ENCODE results near the gene EEPD1. TPM values are rescaled to one million over a fixed set of nuclear protein-coding genes. Genes with fewer than 3 reads are reported as not detected.

Gene EEPD1
- total and polyA plus RNA-seq, 4 donors = 2.3 to 12.3 (median 7.1) TPM

DNA sequence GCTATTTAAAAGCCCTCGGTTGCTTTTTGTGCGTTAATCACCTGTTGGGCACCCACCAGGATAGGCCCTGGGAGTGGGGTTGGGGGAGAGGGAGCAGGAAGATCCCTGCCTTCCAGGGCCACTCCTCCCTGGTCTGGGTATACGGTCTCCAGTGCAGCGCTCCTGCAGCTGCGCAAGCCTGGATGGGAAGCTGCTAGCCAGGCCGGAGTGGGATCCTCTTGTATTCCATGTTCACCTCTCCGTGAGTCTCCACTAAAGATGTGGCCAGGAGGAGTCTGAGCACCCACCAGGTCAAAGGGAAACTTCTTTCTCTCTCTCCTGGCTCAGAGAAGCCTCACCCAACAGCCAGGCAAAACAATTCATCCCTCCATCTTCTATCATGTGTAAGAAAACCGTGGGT, 157.8 kb downstream of the EEPD1 start:
- Histone ChIP-seq H3K27me3 (ENCODE audit: control insufficient read depth in 4 of 4, insufficient read depth in 4 of 4, low read length in 3 of 4) (no peaks in the 10 kb centered on the region), H3K9me3 (ENCODE audit: control insufficient read depth in 4 of 4, low read length in 3 of 4) (no peaks in the 10 kb centered on the region), H3K4me3 (ENCODE audit: low read depth in 1 of 3, low read length in 3 of 3) (no peak overlapping the region), H3K36me3 (ENCODE audit: control insufficient read depth in 4 of 4, insufficient read depth in 3 of 4, low read depth in 1 of 4, low read length in 3 of 4) (no peaks in the 10 kb centered on the region), H3K9ac (ENCODE audit: low read depth in 1 of 2, low read length in 2 of 2) (no peak overlapping the region), H3K27ac (ENCODE audit: low read depth in 1 of 2, low read length in 2 of 2) (no peak overlapping the region), H3K4me1 (ENCODE audit: control insufficient read depth in 4 of 4, insufficient read depth in 4 of 4, low read length in 3 of 4) (no peaks in the 10 kb centered on the region)
- DNase-seq (ENCODE audit: low spot score) = no peak
- 95% methylated on average over 8 of the region's 8 CpGs for WGBS
- TF ChIP-seq, protein P1, sequence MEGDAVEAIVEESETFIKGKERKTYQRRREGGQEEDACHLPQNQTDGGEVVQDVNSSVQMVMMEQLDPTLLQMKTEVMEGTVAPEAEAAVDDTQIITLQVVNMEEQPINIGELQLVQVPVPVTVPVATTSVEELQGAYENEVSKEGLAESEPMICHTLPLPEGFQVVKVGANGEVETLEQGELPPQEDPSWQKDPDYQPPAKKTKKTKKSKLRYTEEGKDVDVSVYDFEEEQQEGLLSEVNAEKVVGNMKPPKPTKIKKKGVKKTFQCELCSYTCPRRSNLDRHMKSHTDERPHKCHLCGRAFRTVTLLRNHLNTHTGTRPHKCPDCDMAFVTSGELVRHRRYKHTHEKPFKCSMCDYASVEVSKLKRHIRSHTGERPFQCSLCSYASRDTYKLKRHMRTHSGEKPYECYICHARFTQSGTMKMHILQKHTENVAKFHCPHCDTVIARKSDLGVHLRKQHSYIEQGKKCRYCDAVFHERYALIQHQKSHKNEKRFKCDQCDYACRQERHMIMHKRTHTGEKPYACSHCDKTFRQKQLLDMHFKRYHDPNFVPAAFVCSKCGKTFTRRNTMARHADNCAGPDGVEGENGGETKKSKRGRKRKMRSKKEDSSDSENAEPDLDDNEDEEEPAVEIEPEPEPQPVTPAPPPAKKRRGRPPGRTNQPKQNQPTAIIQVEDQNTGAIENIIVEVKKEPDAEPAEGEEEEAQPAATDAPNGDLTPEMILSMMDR (IDR thresholded peaks at IDR 0.05; ENCODE audit: low read depth, low read length, missing input control) = no peak
- TF ChIP-seq GABPA (IDR thresholded peaks at IDR 0.05 in 1 of 2, conservative IDR thresholded peaks at IDR 0.05 in 1 of 2) (no peak), HNF4G (IDR thresholded peaks at IDR 0.05) (no peak), YY1 (IDR thresholded peaks at IDR 0.05) (no peak), SP1 (IDR thresholded peaks at IDR 0.05) (no peak), EGR1 (IDR thresholded peaks at IDR 0.05; ENCODE audit: low read depth in 2 of 2) (no peak), FOXA1 (IDR thresholded peaks at IDR 0.05) (no peak), JUND (IDR thresholded peaks at IDR 0.05) (no peak)
- TF ChIP-seq, protein P2, sequence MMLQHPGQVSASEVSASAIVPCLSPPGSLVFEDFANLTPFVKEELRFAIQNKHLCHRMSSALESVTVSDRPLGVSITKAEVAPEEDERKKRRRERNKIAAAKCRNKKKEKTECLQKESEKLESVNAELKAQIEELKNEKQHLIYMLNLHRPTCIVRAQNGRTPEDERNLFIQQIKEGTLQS (IDR thresholded peaks at IDR 0.05) = no peak

DNA sequence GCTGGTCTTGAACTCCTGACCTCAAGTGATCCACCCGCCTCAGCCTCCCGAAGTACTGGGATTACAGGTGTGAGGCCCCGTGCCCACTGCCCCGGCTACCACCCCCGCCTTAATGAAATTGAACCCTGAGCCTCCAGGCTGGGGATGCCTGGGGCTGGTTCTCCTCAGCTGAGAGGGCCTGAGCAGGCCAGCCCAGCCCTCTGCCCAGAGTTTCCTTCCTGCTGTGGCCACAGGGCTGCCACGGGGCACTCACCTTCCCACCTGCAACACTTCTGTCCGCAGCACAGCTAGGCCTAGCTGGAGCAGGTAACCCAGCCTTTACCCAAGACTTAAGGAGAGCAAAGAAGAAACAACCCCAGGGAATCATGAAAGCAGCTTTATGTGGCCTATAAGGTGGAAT, 158.5 kb downstream of the EEPD1 start:
- Histone ChIP-seq H3K27me3 (ENCODE audit: control insufficient read depth in 4 of 4, insufficient read depth in 4 of 4, low read length in 3 of 4) (no peaks in the 10 kb centered on the region), H3K36me3 (ENCODE audit: control insufficient read depth in 4 of 4, insufficient read depth in 3 of 4, low read depth in 1 of 4, low read length in 3 of 4) (no peaks in the 10 kb centered on the region), H3K27ac (ENCODE audit: low read depth in 1 of 2, low read length in 2 of 2) (no peak overlapping the region), H3K4me3 (ENCODE audit: low read depth in 1 of 3, low read length in 3 of 3) (no peak overlapping the region), H3K9me3 (ENCODE audit: control insufficient read depth in 4 of 4, low read length in 3 of 4) (no peaks in the 10 kb centered on the region), H3K9ac (ENCODE audit: low read depth in 1 of 2, low read length in 2 of 2) (no peak overlapping the region), H3K4me1 (ENCODE audit: control insufficient read depth in 4 of 4, insufficient read depth in 4 of 4, low read length in 3 of 4) (no peaks in the 10 kb centered on the region)
- TF ChIP-seq EGR1 (IDR thresholded peaks at IDR 0.05; ENCODE audit: low read depth in 2 of 2) (no peak), NR2F2 (IDR thresholded peaks at IDR 0.05) (no peak), FOXA1 (IDR thresholded peaks at IDR 0.05) (no peak), RXRA (IDR thresholded peaks at IDR 0.05) (no peak), GABPA (IDR thresholded peaks at IDR 0.05 in 1 of 2, conservative IDR thresholded peaks at IDR 0.05 in 1 of 2) (no peak), SP1 (IDR thresholded peaks at IDR 0.05) (no peak), FOXA2 (IDR thresholded peaks at IDR 0.05) (no peak), JUND (IDR thresholded peaks at IDR 0.05) (no peak), HNF4G (IDR thresholded peaks at IDR 0.05) (no peak), YY1 (IDR thresholded peaks at IDR 0.05) (no peak), HNF4A (conservative IDR thresholded peaks at IDR 0.05) (no peak), TAF1 (conservative IDR thresholded peaks at IDR 0.05) (no peak)
- TF ChIP-seq, protein P1 (IDR thresholded peaks at IDR 0.05; ENCODE audit: low read depth, low read length, missing input control) = no peak
- TF ChIP-seq, protein P3, sequence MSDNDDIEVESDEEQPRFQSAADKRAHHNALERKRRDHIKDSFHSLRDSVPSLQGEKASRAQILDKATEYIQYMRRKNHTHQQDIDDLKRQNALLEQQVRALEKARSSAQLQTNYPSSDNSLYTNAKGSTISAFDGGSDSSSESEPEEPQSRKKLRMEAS (IDR thresholded peaks at IDR 0.05) = no peak
- TF ChIP-seq, protein P2 (IDR thresholded peaks at IDR 0.05) = no peak
- TF ChIP-seq, protein P4, sequence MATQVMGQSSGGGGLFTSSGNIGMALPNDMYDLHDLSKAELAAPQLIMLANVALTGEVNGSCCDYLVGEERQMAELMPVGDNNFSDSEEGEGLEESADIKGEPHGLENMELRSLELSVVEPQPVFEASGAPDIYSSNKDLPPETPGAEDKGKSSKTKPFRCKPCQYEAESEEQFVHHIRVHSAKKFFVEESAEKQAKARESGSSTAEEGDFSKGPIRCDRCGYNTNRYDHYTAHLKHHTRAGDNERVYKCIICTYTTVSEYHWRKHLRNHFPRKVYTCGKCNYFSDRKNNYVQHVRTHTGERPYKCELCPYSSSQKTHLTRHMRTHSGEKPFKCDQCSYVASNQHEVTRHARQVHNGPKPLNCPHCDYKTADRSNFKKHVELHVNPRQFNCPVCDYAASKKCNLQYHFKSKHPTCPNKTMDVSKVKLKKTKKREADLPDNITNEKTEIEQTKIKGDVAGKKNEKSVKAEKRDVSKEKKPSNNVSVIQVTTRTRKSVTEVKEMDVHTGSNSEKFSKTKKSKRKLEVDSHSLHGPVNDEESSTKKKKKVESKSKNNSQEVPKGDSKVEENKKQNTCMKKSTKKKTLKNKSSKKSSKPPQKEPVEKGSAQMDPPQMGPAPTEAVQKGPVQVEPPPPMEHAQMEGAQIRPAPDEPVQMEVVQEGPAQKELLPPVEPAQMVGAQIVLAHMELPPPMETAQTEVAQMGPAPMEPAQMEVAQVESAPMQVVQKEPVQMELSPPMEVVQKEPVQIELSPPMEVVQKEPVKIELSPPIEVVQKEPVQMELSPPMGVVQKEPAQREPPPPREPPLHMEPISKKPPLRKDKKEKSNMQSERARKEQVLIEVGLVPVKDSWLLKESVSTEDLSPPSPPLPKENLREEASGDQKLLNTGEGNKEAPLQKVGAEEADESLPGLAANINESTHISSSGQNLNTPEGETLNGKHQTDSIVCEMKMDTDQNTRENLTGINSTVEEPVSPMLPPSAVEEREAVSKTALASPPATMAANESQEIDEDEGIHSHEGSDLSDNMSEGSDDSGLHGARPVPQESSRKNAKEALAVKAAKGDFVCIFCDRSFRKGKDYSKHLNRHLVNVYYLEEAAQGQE (IDR thresholded peaks at IDR 0.05) = no peak
- DNase-seq (ENCODE audit: low spot score) = no peak
- 92% methylated on average over 7 of the region's 7 CpGs for WGBS

Data from liver (tissue), 9 donors.